Measurements from ENCODE around the gene AKT1S1.

Gene AKT1S1

DNA sequence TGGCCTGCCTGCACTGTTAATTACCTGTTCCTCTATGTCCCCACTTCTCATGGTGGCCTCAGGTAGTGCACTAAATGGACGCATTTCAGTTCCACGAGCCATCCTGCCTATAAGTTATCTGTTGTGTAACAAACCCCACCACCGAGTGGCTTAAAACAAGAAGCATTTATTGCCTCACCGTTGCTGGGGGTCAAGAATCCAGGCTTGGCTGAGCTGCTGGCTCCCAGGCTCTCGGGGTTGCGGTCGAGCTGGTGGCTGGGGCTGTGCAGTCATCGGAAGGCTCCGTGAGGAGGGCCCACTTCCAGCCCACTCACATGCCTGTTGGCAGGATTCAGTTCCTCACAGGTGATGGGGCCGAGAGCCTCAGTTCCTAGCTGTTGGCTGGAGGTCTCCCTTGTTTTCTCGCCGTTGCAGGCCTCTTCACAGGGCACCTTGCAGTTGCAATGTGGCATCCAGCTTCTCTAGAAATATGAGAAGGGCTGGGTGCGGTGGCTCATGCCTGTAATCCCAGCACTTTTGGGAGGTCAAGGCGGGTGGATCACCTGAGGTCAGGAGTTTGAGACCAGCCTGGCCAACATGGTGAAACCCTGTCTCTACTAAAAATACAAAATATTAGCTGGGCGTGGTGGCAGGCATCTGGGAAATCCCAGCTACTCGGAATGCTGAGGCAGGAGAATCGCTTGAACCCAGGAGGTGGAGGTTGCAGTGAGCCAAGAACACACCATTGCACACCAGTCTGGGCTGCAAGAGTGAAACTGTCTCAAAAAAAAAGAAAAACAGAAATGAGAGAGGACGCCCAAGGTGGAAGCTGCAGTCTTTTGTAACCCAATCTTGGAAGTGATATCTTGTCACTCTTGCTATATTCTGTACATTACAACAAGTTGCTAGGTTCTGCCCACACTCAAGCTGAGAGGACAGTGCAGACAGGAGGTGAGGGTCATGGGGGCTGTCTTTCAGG is 32.7 kb downstream of the AKT1S1 start:
- FAIRE-seq (no peak), DNase-seq (ENCODE audit: extremely low spot score, insufficient read length, low read depth) (no peak)

DNA sequence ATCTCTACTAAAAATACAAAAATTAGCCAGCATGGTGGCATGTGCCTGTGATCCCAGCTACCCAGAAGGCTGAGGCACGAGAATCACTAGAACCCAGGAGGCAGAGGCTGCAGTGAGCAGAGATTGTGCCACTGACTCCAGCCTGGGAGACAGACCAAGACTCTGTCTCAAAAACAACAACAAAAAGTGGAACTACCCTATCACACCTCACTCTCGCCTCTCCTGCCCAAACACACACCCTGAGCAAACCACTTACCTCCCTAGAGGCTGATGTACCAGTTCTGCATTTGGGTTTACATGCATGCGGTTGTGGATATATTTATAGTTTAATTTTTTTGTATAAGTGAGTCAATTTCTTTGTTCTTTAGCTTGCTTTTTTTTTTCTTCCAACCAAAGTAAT is 33.9 kb downstream of the AKT1S1 start:
- DNase-seq (ENCODE audit: extremely low spot score, insufficient read length, low read depth) = no peak
- no peak for FAIRE-seq

DNA sequence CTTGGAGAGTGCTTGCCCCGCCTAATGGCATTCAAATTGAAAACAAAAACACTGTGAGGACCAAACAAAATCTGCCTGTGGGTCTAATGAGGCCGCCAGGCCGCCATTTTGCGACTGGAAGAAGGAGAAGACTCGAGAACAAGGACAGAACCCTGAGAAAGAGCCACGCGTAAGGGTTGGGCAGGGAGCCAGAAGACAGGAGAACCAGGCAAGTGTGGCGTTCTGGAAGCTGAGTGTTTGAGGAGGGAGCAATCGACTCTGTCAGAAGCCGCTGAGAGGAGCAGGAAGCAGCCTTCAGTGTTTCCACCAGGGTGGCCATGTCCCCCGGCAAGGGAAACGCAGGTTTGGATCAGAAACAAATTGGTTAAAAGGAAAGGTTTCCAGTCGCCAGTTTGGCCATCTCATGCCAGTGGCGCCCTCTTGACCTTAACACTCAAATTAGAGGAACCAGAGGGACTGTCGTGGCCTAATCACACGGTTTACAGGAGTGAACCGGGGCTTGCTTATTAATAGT is 36.4 kb downstream of the AKT1S1 start:
- no peak for FAIRE-seq
- DNase-seq (ENCODE audit: extremely low spot score, insufficient read length, low read depth) = no peak

- FAIRE-seq (no peak), DNase-seq (ENCODE audit: extremely low spot score, insufficient read length, low read depth) (no peak)
Measured at GRCh38 chr19:49840321-49840720, 36.8 kb downstream of the AKT1S1 start.

DNA sequence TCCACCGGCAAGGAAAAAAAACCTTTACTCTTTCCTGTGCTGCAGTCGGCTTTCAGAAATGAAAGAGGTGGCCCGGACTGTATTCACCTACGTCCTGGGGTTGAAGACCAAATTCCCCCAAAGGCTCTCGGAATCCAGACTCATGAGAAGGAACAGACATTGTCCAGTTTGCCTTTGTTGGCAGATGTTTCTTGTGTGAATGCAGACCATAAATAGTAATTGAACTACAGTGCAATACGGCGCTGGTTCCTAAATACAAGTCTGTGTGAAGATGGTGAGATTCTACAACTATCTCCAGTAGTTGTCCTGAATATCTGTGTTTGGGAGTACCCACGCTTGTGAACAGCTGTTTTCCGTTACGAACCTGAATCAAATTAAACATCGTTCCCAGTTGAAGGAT is 37.4 kb downstream of the AKT1S1 start:
- FAIRE-seq = no peak
- DNase-seq (ENCODE audit: extremely low spot score, insufficient read length, low read depth) = no peak

GRCh38 chr19:49838885-49839588 is 38.1 kb downstream of the AKT1S1 start:
- FAIRE-seq (no peak), DNase-seq (ENCODE audit: extremely low spot score, insufficient read length, low read depth) (no peak)

GRCh38 chr19:49837425-49837824 is 39.7 kb downstream of the AKT1S1 start:
- no peak for FAIRE-seq
- no peak for DNase-seq (ENCODE audit: extremely low spot score, insufficient read length, low read depth)

DNA sequence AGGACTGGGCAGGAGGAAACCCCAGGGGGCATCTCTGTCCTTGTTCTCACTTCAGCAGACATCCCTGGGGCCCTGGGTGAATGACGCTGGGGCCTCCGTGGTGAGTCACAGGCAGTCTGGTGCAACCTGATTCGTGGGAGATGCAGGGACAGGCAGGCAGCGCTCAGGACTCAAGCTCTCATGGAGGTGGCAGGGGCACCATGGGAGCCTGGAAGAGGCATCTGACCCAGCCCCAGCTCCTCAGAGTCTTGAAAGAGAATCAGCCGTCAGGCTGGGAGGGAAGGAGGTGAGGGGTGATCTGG is 40.2 kb downstream of the AKT1S1 start:
- FAIRE-seq (no peak), DNase-seq (ENCODE audit: extremely low spot score, insufficient read length, low read depth) (no peak)

- FAIRE-seq = no peak
Measured at GRCh38 chr19:49836176-49837008, 40.8 kb downstream of the AKT1S1 start.

DNA sequence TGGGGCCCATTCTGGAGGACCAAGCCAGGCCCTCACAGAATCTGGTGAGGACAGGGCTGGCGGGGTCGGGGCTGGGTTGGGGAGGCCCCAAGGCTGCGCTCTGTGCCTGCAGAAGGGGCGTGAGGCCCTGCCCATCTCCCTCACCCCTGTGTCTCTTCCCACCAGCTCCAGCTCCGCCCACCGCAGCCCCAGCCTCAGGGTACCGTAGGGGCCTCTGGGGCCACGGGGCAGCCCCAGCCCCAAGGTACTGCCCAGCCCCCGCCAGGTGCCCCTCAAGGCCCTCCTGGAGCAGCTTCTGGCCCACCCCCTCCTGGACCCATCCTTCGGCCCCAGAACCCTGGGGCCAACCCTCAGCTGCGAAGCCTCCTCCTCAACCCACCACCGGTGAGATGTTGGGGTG is 41.6 kb downstream of the AKT1S1 start:
- DNase-seq (ENCODE audit: extremely low spot score, insufficient read length, low read depth) (no peak), FAIRE-seq (no peak)

More at GRCh38 chr19:49836176-49837008, 40.8 kb downstream of the AKT1S1 start:
- DNase-seq (ENCODE audit: extremely low spot score, insufficient read length, low read depth) = no peak

DNA sequence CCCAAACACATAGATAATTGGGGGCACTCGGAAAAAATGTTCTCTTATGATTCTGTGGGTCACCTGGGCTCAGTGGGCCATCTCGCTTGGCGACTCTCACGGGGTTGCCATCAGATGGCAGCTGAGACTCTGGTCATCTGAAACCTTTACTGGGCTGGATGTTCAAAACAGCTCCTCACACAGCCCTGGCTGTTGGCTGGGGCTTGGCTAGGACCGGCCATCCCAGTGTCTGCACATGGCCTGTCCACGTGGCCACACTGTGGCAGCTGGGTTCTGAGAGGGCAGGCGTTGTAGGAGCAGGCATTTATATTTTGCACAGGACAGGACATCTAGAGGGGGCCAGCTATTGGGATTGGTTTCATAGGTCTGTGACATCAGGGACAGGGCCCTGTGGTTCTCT is 43.6 kb downstream of the AKT1S1 start:
- DNase-seq (ENCODE audit: extremely low spot score, insufficient read length, low read depth) (no peak), FAIRE-seq (no peak)

DNA sequence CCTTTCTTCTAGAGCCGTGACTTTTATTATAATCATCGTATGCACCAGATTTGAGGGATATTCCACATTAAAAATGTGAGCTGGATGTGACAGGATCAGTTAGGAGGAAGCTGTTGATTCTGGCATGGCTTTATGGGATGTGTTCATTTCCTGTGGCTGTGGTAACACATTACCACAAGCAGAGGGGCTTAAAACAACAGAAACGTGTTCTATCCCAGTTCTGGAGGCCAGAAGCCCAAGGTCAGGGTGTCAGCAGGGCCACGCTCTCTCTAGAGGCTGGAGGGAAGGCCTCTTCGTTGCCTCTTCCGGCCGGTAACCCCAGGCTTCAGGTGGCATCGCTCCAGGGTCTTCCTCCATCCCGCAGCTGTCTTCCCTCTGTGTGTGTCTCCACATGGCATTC is 44.6 kb downstream of the AKT1S1 start:
- DNase-seq (ENCODE audit: extremely low spot score, insufficient read length, low read depth) (no peak), FAIRE-seq (no peak)

DNA sequence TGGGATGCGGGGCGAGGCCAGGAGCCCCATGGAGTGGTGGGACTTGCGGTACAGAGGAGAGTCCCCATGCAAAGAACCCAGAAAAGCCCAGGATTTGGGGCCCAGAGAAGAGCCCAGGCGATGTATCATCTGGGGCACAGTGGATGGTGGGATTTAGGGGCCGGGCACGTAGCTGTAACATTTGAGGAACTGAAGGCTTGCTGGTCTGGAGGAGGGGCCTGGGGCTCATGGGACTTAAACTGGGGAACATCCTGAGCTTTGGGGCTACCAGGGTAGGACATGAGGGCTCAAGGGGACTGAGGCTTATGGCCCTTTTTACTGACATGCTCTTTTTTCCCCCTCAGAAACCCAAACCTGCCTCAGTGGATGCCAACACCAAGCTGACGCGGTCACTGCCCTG is 45.6 kb downstream of the AKT1S1 start:
- FAIRE-seq (no peak), DNase-seq (ENCODE audit: extremely low spot score, insufficient read length, low read depth) (no peak)

- no peak for FAIRE-seq
- DNase-seq (ENCODE audit: extremely low spot score, insufficient read length, low read depth) = no peak
Measured at GRCh38 chr19:49830766-49831165, 46.4 kb downstream of the AKT1S1 start.

- FAIRE-seq = no peak
- no peak for DNase-seq (ENCODE audit: extremely low spot score, insufficient read length, low read depth)
Measured at GRCh38 chr19:49829721-49830120, 47.4 kb downstream of the AKT1S1 start.

GRCh38 chr19:49829200-49829599 is 48.0 kb downstream of the AKT1S1 start:
- DNase-seq (ENCODE audit: extremely low spot score, insufficient read length, low read depth) (no peak), FAIRE-seq (no peak)

DNA sequence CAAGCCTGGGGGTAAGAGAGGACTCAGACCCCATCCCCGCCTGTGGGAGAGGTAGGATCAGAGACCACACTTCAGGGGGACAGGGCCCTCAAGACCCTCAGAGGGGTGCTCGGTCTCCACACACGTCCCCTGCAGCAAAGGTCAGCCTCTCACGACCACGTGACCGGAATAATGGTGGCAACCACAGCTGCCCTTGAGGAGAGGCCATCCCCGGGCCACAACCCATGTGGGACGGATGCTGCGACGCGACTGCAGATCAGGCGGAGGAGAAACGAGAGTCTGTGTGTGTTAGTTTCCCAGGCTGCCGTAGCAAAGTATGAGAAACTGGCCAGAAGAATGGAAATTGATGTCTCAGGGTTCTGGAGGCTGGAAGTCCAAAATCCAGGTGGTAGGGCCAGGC is 50.1 kb downstream of the AKT1S1 start:
- FAIRE-seq (no peak), DNase-seq (ENCODE audit: extremely low spot score, insufficient read length, low read depth) (no peak)

GRCh38 chr19:49824662-49825061 is 52.5 kb downstream of the AKT1S1 start:
- DNase-seq (ENCODE audit: extremely low spot score, insufficient read length, low read depth) (no peak), FAIRE-seq (no peak)

GRCh38 chr19:49823472-49823871 is 53.7 kb downstream of the AKT1S1 start:
- DNase-seq (ENCODE audit: extremely low spot score, insufficient read length, low read depth) (no peak), FAIRE-seq (no peak)

- no peak for FAIRE-seq
- no peak for DNase-seq (ENCODE audit: extremely low spot score, insufficient read length, low read depth)
Measured at GRCh38 chr19:49820125-49820524, 57.0 kb downstream of the AKT1S1 start.

All from GM18507 (cell line).